ENCODE results near the gene NODAL.

Gene NODAL

DNA sequence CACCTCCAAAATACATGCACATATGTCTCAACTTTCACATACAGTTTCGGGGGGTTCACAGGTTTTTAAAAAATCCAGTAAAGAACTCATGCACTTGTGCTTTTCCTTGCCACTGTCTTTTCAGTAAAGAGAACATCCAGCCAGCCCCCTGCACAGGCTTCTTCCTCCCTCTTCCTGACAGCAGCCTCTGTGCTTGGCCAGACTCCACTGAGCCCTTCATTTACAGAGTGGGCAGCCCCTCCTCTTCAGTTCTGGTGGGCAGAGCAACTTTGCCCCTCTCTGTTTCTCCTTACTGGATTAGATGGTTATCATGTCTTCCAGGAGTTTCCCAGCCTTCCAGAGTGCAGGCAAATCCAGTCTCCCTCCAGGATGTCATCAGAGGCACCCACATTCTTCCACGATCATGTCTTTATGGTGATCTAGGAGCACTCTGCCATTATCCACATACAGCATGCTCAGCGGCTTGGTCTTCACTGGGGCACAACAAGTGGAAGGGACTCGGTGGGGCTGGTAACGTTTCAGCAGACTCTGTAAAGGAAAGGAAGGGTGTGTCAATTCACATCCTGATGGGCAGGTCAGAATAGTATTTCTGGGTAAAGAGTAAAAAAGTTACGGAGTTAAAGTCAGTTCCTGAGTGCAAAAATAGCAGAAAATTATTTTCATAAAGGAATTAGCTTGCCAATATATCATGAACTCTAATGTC, 8.8 kb downstream of the NODAL start:
- DNase-seq, result no peak

DNA sequence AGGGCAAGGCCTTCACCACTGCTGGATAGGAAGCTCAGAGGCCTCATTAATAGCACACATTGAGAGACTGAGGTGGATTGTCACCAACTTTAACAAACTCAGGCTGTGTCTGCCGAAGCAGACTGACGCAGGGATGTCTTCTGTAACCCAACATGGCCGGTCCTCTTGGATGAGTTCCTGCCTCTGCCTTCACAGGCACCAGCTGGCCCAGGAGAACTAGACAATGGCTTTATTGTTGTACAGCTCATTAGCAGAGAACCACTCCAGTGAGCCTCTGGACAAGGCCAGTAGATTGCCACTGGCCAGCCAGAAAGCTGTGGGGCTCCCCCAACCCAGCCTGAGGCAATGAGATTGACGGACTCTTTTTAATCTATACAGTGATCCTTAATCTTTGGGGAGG, 9.4 kb downstream of the NODAL start:
- peak; percentile 72 to 87 for DNase-seq

DNA sequence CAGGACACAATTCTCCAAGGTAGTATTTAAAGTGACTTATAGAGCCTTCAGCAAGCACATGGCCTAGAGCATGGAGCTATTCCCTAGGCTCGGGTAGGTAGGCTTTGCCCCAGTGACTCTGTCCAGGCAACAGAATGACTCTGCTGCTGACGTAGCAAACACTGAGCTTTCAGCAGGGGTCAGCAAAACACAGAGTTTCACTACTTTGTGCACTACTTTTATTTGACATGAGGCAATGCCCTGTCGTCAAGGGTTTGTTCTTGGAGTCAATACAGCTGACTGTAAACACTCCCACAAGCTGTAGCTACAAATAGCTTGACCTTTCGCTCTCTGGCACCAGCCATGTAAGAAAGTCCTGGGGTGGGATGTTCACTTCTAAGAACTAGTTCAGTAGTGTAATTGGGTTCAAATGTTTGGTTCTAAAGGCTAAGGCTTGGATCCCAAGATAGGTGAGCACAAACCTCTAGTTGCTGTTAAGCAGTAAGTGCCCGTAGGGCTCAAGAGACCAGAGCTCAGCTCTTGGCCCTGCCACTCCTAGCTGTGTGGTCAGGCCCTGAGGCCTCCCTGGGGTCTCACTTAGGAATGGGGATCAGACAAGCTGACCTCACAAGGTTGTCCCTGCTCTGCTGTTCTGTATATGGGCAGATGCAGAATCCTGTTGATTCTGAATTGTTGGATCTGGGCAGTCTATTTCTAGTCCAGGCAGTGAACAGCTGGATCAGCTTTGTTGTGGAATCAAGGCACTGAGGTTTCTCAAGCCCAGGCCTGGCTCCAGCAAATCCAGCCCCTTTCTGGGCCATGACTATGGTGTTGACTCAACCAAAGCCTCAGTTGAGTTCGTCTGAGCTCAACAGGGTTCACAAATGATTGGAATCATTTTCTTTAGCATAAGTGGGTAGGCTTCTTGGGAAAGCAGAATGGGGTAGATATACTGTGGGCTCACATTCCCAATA, 10.7 kb downstream of the NODAL start:
- DNase-seq, result peak; percentile 12 to 26

DNA sequence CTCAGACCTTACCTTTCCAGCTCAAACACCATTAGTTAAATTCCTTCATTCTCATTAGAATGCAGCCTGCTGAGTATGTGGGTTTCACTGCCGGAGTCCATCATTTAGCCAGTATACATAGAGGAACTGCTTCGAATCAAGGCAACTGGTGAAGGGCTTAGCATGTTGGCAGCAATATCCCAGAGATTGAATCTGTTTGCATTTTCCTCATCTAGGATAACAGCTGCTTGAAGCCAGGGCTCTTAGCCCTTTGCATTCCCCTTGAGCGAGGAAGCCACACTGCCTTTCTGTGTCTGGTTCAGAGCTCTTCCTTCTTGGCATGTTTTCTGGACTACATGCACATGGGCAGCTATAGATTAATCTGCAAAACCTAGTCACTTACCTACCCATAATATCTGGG, 14.7 kb downstream of the NODAL start:
- DNase-seq, result no peak

DNA sequence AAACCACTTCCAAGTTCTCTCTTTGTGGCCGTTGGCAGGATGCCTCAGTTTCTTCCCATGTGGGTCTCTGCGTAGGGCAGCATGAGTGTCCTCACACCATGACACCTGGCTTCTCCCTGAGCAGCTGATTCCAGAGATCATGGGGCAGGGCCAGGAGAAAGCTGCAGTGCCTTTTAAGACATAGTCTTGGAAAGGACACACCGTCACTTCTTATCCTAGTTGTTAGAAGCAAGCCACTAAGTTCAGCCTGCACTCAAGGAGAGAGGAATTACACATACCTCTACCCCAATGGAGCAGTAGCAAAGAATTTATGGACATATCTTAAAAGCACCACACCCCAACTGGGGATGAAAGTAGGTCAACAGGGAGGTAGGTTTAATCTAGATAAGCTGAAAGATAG, 16.4 kb downstream of the NODAL start:
- no peak for DNase-seq

DNA sequence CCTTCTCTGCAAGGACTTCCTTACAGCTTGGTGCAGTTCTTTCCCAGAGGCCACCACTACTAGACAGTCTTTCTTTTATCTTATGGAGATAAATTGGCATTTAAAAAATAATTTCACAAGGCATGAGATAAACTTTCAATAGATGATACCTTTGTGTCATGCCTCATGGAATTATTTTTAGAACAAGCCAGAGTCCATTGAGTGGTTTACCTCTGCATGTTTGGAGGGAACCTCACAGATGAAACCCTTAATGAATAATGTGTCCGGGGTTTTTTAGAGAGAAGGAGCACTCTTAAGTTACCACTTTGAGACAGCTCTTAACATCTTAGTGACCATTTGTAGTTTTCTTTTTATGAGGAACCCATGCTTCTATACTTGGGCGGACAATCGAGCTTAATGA, 17.2 kb downstream of the NODAL start:
- DNase-seq, result no peak

DNA sequence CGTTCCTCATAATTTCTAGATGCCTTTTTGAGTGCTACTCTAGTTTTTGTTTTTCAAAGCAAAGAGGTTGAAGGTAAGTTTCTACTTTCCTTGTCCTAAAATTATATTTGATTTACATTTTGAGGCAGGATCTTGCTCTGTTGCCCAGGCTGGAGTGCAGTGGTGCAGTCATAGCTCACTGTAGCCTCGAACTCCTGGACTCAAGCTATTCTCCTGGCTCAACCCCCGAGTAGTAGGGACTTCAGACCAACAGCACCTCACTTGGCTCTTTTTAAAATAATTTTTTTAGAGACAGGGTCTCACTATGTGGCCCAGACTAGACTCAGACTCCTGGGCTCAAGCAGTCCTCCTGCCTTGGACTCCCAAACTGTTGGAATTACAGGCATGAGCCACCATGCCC, 22.8 kb downstream of the NODAL start:
- DNase-seq, result no peak

DNA sequence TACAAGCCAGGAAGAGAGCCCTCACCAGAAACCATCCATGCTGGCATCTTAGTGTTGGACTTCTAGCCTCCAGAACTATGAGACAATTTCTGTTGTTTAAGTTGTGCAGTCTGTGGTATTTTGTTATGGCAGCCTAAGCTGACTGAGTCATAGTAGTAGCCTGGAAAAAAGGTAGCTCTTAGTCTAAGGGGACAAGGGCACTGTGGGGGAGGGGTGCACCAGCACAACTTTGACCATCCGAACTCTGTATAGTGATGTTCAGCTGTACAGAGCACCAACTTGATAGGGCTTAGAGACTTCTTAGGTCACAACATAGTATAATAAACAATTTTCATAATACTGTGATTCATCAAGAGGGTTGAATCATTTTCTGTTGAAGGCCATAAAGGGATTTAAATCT, 23.3 kb downstream of the NODAL start:
- DNase-seq, result no peak

DNA sequence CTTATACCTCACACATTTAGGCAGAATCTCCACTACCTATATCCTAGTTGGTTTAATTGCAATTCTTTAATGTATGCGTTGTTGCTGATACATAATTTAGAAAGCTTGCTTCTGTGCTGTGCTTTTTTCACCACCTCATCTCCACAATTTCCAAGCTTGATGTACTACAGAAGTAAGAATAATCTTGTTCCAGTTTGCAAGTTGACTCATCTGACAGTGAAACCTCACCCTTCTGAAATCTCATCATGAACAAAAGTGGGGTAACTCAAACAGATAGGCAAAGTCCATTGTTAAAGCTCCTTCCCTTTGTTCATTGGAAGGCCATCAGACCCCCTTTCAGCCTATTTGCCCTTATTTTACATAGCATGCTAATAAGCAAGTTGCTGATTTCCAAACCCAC, 23.9 kb downstream of the NODAL start:
- DNase-seq, result no peak

DNA sequence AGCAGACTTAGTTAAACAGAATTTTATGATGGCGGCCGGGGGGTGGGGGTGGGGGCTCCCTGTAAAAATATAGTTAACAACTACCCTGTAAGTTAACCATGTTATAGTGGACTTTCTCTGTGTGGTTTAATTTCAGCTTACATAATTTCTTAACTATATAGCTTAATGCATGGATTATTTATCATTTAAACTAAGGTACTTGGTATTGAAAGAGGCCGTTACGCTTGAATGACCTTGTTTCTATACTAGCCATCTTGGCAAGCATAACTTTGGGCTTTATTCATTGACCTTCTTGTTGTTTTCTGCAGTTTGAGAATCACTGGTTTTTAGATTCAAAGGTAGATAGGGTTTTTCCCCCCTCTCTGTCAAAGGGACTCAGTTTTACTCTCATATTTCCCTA, 29.1 kb downstream of the NODAL start:
- no peak for DNase-seq

DNA sequence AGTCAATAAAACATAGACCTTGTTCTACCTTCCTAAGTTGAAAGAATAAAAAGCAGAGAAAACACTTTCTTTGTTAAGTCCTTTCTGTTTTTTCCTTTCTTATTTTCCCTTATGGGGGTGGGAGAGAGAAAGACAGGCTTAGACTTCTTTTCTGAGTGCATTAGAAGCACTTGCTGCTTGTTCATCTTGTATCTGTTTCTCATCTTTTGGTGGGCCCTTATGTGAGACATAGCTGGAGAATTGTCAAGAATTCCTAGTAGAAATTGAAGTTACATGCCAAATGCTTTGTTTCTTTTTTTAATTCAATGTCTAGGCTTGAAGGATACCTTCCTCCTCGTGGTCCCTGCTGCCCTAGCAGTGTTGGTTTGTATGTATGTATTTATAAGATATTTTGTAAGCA, 30.9 kb downstream of the NODAL start:
- no peak for DNase-seq

DNA sequence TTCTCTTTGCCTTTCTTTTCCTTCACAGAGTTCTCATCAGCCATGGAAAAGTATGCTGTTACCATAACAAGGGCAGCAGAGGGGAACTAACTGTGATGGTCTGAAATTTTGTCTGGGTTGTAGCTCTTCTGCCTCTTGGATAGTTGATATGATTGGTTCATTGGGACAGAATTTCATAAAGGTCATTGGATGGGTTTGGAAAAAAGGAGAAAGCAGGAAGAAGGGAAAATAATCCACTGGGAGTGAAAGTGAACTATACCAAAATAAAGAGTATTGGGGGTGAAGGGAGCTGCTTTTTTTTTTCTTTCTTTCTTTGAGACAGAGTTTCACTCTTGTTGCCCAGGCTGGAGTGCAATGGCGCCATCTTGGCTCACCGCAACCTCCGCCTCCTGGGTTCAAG, 31.7 kb downstream of the NODAL start:
- DNase-seq, result no peak

DNA sequence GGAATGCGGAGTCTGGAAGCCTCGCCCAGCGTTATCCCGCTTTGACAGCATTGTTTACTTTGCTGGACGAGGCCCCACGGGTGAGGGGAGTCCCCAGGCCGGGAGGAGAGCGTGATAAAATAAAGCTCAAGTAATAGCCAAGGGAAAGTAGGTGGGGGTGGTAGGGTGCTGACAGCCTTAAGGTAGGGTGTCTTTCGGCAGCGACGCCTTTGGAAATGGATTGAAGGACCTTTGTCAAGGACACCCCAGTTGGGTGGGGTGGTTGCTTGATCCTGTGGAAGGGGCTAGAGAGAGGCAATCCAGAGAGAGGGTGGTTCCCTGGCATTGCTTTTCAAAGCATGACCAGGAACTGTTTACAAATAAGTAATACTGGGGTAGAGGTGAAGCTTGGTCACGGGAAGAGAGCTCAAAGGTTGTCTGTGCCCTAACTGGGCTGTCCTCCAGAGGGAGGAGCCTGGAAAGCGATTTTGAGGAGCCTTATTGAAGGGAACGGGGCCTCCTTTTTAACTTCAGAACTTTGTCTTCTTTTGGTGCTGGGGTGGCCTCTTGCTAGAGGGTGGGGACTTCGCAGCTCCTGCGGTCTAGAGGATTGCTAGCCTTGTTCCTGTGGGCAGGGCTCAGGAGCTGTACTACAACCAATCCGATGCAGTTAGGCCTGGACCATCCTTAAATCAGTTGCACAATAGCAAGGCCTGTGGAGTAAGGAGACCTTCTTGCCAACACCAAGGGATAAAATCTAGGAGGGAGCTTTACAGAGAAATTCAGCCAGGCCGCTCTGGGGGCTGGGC, 36.2 kb downstream of the NODAL start:
- peak; percentile 39 to 71 for DNase-seq

DNA sequence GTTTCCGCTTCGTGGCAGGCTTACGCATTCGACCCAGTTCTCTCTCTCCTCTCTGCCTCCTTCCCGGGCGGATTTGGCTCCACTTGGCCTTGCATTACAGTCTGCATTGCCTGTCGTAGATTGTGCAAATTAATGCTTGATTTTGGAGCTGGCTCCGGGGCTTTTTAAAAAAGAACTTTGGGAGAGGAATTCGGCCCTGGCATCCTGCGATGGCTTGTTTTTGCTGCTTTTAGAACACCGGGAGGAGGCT, 36.8 kb downstream of the NODAL start:
- peak in 1 of 2 donors; percentile 9 for DNase-seq

DNA sequence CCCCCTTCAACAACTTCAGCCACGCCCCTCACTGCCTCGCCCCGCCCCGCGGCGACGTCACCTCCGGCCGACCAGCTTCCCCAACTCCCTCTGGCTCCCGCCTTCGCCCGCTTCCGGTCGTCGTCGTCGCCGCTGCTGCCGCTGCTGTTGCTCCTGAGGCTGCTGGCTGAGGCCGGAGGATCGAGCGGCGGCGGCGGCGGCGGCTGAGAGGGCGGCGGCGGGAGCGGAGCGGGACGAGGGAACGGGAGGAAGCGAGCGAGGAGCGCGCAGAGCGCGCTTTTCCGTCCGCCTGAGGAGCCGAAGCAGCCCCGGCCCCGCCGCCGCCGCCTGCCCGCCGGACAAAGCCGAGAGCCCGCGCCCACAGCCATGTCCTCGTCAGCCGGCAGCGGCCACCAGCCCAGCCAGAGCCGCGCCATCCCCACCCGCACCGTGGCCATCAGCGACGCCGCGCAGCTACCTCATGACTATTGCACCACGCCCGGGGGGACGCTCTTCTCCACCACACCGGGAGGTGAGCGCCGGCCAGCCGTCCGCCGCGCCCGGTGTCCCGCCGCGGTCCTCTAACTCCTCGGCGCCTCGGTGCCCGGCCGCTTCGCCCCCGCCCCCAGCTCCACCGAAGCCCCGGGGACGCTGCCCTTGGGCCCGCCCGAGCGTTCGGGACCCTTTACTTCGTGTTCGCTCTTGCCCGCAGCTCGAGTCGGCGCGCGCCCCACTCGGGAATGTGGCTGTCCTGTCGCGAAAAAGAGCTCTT, 37.3 kb downstream of the NODAL start, which contains the start of gene EIF4EBP2:
Gene EIF4EBP2 (plus strand): TSS at position 110 of the 751 bp plus-strand sequence. CDS start 257 bp downstream, at position 367.
- DNase-seq, result peak; percentile 97

DNA sequence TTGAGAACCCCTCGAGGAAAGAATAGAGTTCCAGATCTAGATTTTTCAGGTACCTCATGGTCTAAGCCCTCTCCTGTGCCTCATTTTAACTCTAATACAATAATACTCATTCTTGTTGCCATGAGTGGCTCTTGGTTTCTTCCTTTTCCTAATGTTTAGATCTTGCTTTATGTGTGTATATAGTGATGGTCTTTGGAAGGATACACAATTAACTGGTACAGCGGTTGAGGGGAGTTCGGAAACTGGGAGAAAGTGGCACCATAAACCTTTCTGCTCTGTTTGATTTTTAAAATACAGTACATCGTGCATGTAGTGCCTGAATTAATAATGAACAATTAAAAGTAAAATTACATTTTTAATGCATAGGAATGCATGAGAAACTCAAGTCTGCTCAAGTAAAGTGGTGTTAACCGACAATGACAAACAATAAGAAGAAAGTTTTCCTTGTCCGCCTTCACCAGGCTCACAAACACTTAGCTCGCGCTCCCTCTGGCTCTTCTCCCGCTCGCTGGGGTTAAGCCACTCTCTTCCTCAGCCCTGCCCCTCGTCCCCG, 37.9 kb downstream of the NODAL start:
- no peak for DNase-seq

DNA sequence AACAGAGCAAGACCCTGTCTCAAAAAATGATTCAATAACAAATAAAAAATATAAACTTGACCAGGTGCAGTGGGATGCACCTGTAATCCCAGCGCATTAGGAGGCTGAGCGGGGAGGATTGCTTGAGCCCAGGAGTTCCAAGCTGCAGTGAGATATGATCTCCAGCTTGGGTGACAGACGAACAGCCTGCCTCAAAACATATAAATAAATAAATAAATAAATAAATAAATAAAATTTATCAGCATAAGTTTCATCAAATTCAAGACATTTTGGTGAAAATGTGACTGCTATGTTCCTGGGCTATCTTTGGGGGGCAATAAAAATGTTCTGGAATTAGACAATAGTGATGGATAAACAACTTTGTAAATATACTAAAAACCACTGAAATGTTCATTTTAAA, 42.3 kb downstream of the NODAL start:
- DNase-seq, result no peak

DNA sequence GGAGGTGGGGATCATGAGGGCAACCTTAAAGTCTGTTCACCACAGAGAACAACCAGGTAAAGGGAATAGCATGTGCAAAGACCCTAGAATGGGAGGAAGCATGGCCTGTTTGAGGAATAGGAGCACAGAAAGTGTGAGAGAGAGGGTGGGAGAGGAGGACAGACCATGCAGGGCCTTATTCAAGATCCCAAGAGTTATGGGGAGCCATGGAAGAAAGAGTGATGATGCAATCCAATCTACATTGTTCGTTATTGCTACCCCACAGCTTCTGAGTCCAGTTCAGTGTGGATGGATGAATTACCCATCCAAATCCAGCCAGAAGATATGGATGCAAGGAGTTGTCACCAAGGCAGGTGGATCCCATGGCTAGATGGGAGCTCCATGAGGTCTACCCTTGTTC, 45.3 kb downstream of the NODAL start:
- DNase-seq, result no peak

DNA sequence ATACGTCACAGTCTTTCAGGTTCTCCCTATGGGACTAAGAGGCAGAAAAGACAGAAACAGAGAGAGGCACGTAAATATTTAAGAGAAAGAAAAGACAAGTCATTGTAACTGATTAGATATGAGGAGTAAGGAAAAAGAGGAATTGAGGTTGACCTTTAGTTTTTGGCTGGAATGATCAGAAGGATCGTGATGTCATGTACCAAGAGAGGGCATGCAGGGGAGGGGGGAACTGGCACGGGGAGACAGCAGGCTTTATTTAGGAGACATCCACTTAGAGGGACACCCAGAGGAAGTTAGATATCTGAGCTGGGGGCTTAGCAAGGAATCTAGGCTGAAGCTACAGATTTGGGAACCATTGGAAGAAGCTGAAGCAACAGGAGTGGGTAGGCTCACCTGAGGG, 49.8 kb downstream of the NODAL start:
- DNase-seq, result no peak
